ENCODE measurements around the gene IL4R. TPM values are rescaled to one million over a fixed set of nuclear protein-coding genes. Genes with fewer than 3 reads are reported as not detected.
A peak's percentile ranks its signal among the peaks of the same experiment; 100 is the strongest.

IL4R gene
- total and polyA plus RNA-seq, 4 donors, result 15.5 to 61.9 (median 29.9) TPM

DNA sequence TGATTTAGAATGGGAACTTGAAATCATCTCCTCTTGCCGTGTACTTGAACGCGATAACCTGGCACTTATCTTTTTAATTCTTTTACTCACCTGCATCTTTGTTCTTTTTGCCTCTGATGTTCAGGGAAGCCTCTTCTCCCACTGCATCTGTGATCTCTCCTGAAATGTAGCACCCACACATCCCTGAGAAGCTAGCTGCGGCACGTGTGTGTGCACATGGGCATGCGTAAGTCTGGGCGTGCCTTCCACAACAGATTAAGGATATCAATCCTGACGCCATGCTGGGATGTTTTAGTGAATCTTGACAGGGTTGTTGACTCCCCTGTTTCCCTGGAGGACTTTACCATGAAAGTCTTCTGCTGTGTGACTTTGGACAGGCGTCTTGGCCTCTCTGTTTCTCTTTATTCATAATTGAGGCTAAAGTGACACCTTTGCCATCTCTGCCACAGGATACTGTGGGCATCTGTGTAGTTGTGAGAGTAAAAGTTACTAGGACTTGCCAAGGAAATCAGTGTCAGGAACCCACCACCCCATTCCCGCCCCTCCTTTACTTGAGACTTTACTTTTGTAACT, 20.5 kb downstream of the IL4R start (continued):
- TF ChIP-seq, protein P1, sequence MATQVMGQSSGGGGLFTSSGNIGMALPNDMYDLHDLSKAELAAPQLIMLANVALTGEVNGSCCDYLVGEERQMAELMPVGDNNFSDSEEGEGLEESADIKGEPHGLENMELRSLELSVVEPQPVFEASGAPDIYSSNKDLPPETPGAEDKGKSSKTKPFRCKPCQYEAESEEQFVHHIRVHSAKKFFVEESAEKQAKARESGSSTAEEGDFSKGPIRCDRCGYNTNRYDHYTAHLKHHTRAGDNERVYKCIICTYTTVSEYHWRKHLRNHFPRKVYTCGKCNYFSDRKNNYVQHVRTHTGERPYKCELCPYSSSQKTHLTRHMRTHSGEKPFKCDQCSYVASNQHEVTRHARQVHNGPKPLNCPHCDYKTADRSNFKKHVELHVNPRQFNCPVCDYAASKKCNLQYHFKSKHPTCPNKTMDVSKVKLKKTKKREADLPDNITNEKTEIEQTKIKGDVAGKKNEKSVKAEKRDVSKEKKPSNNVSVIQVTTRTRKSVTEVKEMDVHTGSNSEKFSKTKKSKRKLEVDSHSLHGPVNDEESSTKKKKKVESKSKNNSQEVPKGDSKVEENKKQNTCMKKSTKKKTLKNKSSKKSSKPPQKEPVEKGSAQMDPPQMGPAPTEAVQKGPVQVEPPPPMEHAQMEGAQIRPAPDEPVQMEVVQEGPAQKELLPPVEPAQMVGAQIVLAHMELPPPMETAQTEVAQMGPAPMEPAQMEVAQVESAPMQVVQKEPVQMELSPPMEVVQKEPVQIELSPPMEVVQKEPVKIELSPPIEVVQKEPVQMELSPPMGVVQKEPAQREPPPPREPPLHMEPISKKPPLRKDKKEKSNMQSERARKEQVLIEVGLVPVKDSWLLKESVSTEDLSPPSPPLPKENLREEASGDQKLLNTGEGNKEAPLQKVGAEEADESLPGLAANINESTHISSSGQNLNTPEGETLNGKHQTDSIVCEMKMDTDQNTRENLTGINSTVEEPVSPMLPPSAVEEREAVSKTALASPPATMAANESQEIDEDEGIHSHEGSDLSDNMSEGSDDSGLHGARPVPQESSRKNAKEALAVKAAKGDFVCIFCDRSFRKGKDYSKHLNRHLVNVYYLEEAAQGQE (IDR thresholded peaks at IDR 0.05), result no peak
- no peak for TF ChIP-seq HNF4G (IDR thresholded peaks at IDR 0.05)
- TF ChIP-seq, protein P2, sequence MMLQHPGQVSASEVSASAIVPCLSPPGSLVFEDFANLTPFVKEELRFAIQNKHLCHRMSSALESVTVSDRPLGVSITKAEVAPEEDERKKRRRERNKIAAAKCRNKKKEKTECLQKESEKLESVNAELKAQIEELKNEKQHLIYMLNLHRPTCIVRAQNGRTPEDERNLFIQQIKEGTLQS (IDR thresholded peaks at IDR 0.05), result no peak
- TF ChIP-seq EGR1 (IDR thresholded peaks at IDR 0.05; ENCODE audit: low read depth in 2 of 2), result no peak

DNA sequence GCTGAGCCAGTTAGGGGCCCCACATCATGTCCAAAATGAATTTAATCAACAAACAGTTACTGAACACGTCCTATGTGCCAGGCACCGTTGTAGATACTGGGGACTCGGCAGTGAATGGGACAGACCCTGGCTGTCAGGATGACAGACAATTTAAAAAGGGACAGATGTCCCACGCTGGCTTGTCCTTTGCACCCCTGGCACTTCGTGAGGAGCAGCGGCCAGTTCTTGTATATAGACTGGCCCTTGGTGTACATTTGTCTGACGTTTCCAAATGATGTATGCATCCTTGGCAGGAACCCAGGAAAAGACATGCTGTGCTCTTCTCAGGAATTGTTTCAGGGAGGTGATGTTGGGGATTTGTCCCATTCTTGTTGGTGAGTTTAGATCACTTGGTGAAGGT, 21.1 kb downstream of the IL4R start:
- WGBS, result 82% methylated on average over 7 of the region's 7 CpGs

DNA sequence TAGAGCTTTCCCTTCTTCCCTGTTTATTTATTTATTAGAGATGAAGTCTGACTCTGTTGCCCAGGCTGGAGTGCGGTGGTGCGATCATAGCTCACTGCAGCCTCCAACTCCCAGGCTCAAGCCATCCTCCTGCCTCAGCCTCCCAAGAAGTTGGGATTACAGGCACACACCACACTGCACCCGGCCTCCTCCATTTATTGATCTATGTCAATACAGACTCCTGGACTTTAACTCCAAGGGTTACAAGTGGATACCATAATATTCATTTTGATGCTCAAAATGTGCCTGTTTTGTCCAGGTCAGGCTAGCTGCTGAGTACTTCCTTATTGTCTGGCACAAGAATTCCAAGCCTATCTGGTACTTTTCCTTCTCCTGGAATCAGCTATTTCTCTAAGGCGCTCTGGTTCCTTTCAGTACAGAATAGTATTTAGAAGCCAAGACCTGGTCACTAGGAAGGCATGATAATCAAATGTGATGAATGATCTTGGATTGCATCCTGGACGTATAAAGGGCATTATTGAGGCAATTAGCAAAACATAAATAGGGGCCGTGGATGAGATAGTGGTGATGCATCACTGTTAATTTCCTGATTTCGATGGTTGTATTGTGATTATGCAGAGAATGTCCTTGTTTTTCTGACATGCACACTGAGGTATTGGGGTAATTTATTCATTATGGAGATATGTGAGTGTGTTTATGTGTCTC, 21.7 kb downstream of the IL4R start:
- peaks cover 13 to 74% (median 36%) of the 10 kb centered on the region in 4 donors for H3K36me3 ChIP-seq (ENCODE audit: control insufficient read depth in 4 of 4, insufficient read depth in 3 of 4, low read depth in 1 of 4, low read length in 3 of 4)
- no peak overlapping the region for H3K9ac ChIP-seq (ENCODE audit: low read depth in 1 of 2, low read length in 2 of 2)
- H3K4me3 ChIP-seq (ENCODE audit: low read depth in 1 of 3, low read length in 3 of 3), result no peak overlapping the region
- peaks cover 5 to 21% (median 13%) of the 10 kb centered on the region in 4 donors for H3K4me1 ChIP-seq (ENCODE audit: control insufficient read depth in 4 of 4, insufficient read depth in 4 of 4, low read length in 3 of 4)
- H3K27me3 ChIP-seq (ENCODE audit: control insufficient read depth in 4 of 4, insufficient read depth in 4 of 4, low read length in 3 of 4), result no peaks in the 10 kb centered on the region
- 60% methylated on average over 7 of the region's 7 CpGs for WGBS
- H3K9me3 ChIP-seq (ENCODE audit: control insufficient read depth in 4 of 4, low read length in 3 of 4), result no peaks in the 10 kb centered on the region
- no peak for DNase-seq (ENCODE audit: low spot score)
- peak overlapping the region; percentile 31 to 38 for H3K27ac ChIP-seq (ENCODE audit: low read depth in 1 of 2, low read length in 2 of 2)
- TF ChIP-seq FOXA2 (IDR thresholded peaks at IDR 0.05), result peak; percentile 33
- TF ChIP-seq, protein P3, sequence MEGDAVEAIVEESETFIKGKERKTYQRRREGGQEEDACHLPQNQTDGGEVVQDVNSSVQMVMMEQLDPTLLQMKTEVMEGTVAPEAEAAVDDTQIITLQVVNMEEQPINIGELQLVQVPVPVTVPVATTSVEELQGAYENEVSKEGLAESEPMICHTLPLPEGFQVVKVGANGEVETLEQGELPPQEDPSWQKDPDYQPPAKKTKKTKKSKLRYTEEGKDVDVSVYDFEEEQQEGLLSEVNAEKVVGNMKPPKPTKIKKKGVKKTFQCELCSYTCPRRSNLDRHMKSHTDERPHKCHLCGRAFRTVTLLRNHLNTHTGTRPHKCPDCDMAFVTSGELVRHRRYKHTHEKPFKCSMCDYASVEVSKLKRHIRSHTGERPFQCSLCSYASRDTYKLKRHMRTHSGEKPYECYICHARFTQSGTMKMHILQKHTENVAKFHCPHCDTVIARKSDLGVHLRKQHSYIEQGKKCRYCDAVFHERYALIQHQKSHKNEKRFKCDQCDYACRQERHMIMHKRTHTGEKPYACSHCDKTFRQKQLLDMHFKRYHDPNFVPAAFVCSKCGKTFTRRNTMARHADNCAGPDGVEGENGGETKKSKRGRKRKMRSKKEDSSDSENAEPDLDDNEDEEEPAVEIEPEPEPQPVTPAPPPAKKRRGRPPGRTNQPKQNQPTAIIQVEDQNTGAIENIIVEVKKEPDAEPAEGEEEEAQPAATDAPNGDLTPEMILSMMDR (IDR thresholded peaks at IDR 0.05; ENCODE audit: low read depth, low read length, missing input control), result no peak
- TF ChIP-seq YY1 (IDR thresholded peaks at IDR 0.05), result no peak
- TF ChIP-seq HNF4G (IDR thresholded peaks at IDR 0.05), result peak; percentile 53
- TF ChIP-seq FOXA1 (IDR thresholded peaks at IDR 0.05), result no peak
- peak; percentile 76 to 92 for TF ChIP-seq HNF4A (conservative IDR thresholded peaks at IDR 0.05)
- TF ChIP-seq, protein P1 (IDR thresholded peaks at IDR 0.05), result no peak
- no peak for TF ChIP-seq TAF1 (conservative IDR thresholded peaks at IDR 0.05)
- TF ChIP-seq, protein P4, sequence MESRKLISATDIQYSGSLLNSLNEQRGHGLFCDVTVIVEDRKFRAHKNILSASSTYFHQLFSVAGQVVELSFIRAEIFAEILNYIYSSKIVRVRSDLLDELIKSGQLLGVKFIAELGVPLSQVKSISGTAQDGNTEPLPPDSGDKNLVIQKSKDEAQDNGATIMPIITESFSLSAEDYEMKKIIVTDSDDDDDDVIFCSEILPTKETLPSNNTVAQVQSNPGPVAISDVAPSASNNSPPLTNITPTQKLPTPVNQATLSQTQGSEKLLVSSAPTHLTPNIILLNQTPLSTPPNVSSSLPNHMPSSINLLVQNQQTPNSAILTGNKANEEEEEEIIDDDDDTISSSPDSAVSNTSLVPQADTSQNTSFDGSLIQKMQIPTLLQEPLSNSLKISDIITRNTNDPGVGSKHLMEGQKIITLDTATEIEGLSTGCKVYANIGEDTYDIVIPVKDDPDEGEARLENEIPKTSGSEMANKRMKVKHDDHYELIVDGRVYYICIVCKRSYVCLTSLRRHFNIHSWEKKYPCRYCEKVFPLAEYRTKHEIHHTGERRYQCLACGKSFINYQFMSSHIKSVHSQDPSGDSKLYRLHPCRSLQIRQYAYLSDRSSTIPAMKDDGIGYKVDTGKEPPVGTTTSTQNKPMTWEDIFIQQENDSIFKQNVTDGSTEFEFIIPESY (IDR thresholded peaks at IDR 0.05), result no peak
- TF ChIP-seq NR2F2 (IDR thresholded peaks at IDR 0.05), result peak; percentile 41
- peak; percentile 37 for TF ChIP-seq SP1 (IDR thresholded peaks at IDR 0.05)
- TF ChIP-seq, protein P2 (IDR thresholded peaks at IDR 0.05), result no peak
- TF ChIP-seq RAD21 (IDR thresholded peaks at IDR 0.05), result peak in 1 of 2 donors; percentile 25
- TF ChIP-seq EGR1 (IDR thresholded peaks at IDR 0.05; ENCODE audit: low read depth in 2 of 2), result no peak
- TF ChIP-seq MAX (IDR thresholded peaks at IDR 0.05), result no peak

More for the DNA sequence above, 21.1 kb downstream of the IL4R start:
- no peak for DNase-seq (ENCODE audit: low spot score)
- H3K9me3 ChIP-seq (ENCODE audit: control insufficient read depth in 4 of 4, low read length in 3 of 4), result no peaks in the 10 kb centered on the region
- no peaks in the 10 kb centered on the region for H3K27me3 ChIP-seq (ENCODE audit: control insufficient read depth in 4 of 4, insufficient read depth in 4 of 4, low read length in 3 of 4)
- H3K9ac ChIP-seq (ENCODE audit: low read depth in 1 of 2, low read length in 2 of 2), result no peak overlapping the region
- peaks cover 5 to 21% (median 13%) of the 10 kb centered on the region in 4 donors for H3K4me1 ChIP-seq (ENCODE audit: control insufficient read depth in 4 of 4, insufficient read depth in 4 of 4, low read length in 3 of 4)
- peaks cover 6 to 70% (median 31%) of the 10 kb centered on the region in 4 donors for H3K36me3 ChIP-seq (ENCODE audit: control insufficient read depth in 4 of 4, insufficient read depth in 3 of 4, low read depth in 1 of 4, low read length in 3 of 4)
- no peak overlapping the region for H3K4me3 ChIP-seq (ENCODE audit: low read depth in 1 of 3, low read length in 3 of 3)
- peak overlapping the region; percentile 19 to 38 for H3K27ac ChIP-seq (ENCODE audit: low read depth in 1 of 2, low read length in 2 of 2)
- no peak for TF ChIP-seq GABPA (IDR thresholded peaks at IDR 0.05 in 1 of 2, conservative IDR thresholded peaks at IDR 0.05 in 1 of 2)
- TF ChIP-seq RXRA (IDR thresholded peaks at IDR 0.05), result no peak
- no peak for TF ChIP-seq YY1 (IDR thresholded peaks at IDR 0.05)
- TF ChIP-seq JUND (IDR thresholded peaks at IDR 0.05), result no peak
- no peak for TF ChIP-seq FOXA1 (IDR thresholded peaks at IDR 0.05)
